ENCODE results near the gene CYP2W1.

Gene CYP2W1

DNA sequence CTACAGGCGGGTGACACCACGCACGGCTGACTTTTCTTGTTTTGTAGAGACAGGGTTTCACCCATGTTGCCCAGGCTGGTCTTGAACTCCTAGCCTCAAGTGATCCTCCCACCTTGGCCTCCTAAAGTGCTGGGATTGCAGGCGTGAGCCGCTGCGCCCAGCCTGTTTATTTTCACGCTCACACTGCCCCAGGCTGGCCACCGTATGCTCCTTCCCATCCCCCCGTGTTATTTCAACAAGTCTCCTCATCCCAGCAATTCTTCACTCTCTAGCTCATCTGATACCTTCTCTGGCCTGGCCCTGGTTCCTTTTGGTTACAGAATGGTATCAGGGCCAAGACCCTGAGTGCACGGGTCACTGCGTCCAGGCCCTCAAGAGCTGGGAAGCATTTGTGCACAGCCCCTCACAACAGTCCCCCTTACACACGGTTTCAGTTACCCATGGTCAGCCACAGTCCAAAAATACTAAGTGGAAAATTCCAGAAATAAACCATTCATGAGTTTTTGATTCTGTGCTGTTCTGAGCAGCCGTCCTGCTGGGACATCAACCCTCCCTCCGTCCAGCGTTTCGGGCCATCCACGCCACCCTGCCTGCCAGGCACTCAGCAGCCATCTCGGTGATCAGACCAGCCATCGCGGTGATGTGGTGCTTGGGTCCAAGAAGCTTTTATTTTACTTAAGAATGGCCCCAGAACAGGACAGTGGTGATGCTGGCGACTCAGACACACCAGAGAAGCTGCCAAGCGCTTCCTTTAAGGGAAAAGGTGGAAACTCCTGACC is 16.5 kb upstream of the CYP2W1 start:
- Histone ChIP-seq H3K9ac (no peak overlapping the region), H3K9me3 (ENCODE audit: control insufficient read depth, low read length) (no peaks in the 10 kb centered on the region), H3K4me2 (ENCODE audit: low read length) (no peak overlapping the region), H3K4me3 (ENCODE audit: low read depth, low read length) (no peak overlapping the region), H3K4me1 (peaks cover 27% of the 10 kb centered on the region), H3K27me3 (ENCODE audit: control insufficient read depth, insufficient read depth, low read length) (no peaks in the 10 kb centered on the region), H2AFZ (no peak overlapping the region), H3K27ac (no peak overlapping the region), H3K36me3 (ENCODE audit: control insufficient read depth, insufficient read depth, low read length) (no peaks in the 10 kb centered on the region), H3K79me2 (peaks cover 36% of the 10 kb centered on the region)
- TF ChIP-seq, protein P1, sequence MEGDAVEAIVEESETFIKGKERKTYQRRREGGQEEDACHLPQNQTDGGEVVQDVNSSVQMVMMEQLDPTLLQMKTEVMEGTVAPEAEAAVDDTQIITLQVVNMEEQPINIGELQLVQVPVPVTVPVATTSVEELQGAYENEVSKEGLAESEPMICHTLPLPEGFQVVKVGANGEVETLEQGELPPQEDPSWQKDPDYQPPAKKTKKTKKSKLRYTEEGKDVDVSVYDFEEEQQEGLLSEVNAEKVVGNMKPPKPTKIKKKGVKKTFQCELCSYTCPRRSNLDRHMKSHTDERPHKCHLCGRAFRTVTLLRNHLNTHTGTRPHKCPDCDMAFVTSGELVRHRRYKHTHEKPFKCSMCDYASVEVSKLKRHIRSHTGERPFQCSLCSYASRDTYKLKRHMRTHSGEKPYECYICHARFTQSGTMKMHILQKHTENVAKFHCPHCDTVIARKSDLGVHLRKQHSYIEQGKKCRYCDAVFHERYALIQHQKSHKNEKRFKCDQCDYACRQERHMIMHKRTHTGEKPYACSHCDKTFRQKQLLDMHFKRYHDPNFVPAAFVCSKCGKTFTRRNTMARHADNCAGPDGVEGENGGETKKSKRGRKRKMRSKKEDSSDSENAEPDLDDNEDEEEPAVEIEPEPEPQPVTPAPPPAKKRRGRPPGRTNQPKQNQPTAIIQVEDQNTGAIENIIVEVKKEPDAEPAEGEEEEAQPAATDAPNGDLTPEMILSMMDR (IDR thresholded peaks at IDR 0.05) = no peak

DNA sequence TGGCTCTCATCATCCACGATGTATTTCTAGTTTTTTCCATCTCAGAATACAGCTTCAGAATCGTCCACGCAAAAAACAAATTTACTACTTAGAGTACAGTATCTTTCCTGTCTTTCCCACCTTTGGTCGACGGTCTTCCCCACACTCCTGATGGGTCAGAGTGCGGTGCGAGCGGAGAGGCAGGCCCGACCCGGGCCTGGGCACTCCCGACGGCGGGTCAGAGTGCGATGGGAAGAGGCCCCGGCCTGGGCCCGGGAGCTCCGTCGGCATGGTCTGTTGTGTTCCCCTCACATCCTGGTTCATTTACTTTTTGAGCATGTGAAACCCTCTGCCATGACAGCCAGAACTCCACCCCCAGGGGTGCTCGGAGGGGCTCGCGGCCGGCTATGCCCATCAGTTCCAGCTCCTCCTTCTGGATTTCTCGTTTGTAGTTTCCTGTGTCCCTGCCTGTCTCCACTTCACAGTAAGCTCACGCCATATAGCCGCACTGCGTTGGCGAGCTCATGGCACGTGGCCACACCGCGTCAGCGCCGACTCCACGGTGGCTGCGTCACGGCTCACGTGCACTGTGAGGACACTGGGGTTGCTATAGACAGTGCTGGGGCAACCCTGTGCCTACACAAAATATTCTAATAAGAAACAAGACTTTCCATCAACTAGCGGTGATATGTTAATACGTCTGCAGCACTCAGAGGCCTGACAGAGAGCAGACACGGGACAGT is 15.5 kb upstream of the CYP2W1 start:
- no peaks in the 10 kb centered on the region for H3K9me3 ChIP-seq (ENCODE audit: control insufficient read depth, low read length)
- no peak overlapping the region for H3K9ac ChIP-seq
- no peak overlapping the region for H3K4me2 ChIP-seq (ENCODE audit: low read length)
- H3K27me3 ChIP-seq (ENCODE audit: control insufficient read depth, insufficient read depth, low read length) = no peaks in the 10 kb centered on the region
- no peak overlapping the region for H3K27ac ChIP-seq
- peaks cover 26% of the 10 kb centered on the region for H3K79me2 ChIP-seq
- H3K4me3 ChIP-seq (ENCODE audit: low read depth, low read length) = no peak overlapping the region
- no peak overlapping the region for H2AFZ ChIP-seq
- H3K36me3 ChIP-seq (ENCODE audit: control insufficient read depth, insufficient read depth, low read length) = no peaks in the 10 kb centered on the region
- peaks cover 31% of the 10 kb centered on the region for H3K4me1 ChIP-seq
- TF ChIP-seq, protein P1 (IDR thresholded peaks at IDR 0.05) = no peak

DNA sequence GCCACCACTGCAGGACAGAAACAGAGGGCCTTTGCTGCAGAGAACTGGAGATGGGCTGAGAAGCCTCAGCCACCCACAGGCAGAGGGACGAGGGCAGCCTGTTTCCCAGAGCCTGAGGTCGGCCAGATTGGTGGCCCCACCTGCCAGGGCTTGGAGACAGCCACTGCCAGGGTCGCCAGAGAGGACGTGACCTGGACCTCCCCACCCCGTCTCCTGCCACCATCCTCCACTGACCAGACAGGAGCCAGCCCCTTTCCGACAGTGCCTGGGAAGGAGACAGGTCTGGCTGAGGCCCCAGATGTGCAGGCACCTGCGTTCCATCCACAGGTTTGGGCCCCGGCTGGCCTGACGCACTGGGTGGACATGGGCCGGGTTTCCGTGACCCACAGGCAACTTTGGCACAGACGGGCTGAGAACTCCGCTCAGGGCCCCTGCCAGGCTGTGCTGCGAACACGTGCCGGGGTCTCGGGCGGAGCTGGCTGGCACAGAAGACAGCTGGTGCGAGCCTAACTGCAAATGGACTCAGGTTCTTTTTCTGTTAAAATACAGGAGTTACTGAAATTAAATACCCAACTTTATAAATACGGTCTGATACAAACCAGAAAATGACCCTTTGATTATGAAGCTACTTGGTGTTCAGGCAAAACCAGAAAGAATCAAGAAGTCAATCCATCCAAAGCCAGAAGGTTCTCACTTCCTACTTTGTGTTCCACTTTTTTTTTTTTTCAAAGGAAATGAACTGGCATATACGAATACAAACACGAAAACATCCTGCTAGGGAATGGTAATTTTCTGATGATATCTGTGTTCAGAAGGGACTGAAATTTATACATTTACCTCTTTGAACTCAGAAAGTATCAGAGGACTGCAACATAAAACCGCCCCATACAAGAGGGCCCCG is 14.5 kb upstream of the CYP2W1 start:
- Histone ChIP-seq H3K79me2 (peaks cover 20% of the 10 kb centered on the region), H3K4me3 (ENCODE audit: low read depth, low read length) (no peak overlapping the region), H3K27me3 (ENCODE audit: control insufficient read depth, insufficient read depth, low read length) (no peaks in the 10 kb centered on the region), H3K4me2 (ENCODE audit: low read length) (no peak overlapping the region), H2AFZ (no peak overlapping the region), H3K9me3 (ENCODE audit: control insufficient read depth, low read length) (no peaks in the 10 kb centered on the region), H3K36me3 (ENCODE audit: control insufficient read depth, insufficient read depth, low read length) (no peaks in the 10 kb centered on the region), H3K9ac (no peak overlapping the region), H3K27ac (no peak overlapping the region), H3K4me1 (peaks cover 38% of the 10 kb centered on the region)
- TF ChIP-seq, protein P1 (IDR thresholded peaks at IDR 0.05) = no peak

DNA sequence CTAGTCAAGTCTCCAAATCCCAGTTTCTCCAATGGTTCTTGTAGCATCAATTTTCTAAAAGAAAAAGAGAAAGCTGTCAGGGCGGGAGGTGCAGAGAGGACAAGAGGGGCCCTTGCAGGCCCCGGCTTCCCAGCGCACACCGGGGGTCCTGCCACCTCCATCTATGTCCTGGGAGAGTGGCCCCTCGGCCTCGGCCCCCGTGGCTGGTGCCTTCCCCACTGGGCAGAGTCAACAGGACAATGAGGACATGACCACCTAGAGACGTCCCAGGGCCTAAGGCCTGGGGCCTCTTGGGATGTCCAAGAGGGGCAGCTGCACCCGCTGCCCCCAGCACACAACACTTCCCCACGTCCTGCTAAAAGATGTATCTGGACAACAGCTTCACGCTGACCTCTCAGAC is 13.6 kb upstream of the CYP2W1 start:
- no peak overlapping the region for H3K4me2 ChIP-seq (ENCODE audit: low read length)
- no peaks in the 10 kb centered on the region for H3K27me3 ChIP-seq (ENCODE audit: control insufficient read depth, insufficient read depth, low read length)
- H3K79me2 ChIP-seq = peaks cover 16% of the 10 kb centered on the region
- peaks cover 40% of the 10 kb centered on the region for H3K4me1 ChIP-seq
- H2AFZ ChIP-seq = no peak overlapping the region
- no peaks in the 10 kb centered on the region for H3K36me3 ChIP-seq (ENCODE audit: control insufficient read depth, insufficient read depth, low read length)
- TF ChIP-seq, protein P1 (IDR thresholded peaks at IDR 0.05) = no peak
- H3K9ac ChIP-seq = no peak overlapping the region
- no peaks in the 10 kb centered on the region for H3K9me3 ChIP-seq (ENCODE audit: control insufficient read depth, low read length)
- peak overlapping the region; percentile 99 for H3K27ac ChIP-seq
- H3K4me3 ChIP-seq (ENCODE audit: low read depth, low read length) = no peak overlapping the region
